NCI-H82 treated with DMSO at 0.1 percent for 48 hours (cell line): ENCODE results near the gene CNKSR2.

Source experiments
- DNase-seq: peaks from one replicate; lab custom pipeline; 2025; ENCODE audit not compliant: unreplicated experiment; lab: John Stamatoyannopoulos, UW

Gene CNKSR2

DNA sequence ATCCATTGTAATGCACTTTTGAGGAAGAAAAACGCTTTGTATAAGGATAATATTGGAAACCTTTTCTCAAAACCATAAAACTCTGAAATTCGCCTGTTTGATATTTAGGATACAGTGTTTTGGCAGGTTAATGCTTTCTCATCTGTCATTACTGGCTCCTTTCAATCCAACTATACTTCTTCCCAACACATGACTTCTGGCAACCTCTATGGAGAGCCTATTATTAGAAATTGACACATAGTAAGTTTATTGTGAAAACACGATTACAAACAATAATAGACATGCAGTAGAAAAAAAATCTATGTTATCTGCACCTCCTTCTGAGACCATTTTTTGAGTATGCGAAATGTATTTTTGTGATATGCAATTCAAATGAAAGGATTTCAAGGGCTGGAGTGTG, 288.5 kb downstream of the CNKSR2 start:
- DNase-seq, result no peak

GRCh38 chrX:21666252-21666651, 292.0 kb downstream of the CNKSR2 start:
- no peak for DNase-seq

DNA sequence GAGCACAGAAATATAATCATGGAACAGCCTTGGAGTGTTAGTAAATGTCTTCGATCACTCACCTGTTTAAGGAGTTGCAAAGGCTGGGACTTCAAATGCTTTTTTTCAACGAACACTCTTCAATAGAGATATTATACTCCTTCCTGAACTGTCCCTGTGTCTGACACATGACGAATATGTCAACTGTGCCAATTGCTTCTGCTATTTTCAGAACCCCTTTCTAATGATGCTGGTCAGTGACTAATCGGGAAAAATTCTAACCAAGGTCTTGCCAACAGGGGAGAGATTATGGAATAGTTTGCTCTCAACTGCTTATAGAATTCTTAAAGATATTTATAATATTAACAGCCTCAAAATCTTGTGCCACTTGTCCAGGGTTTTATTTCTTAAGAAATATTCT, 292.5 kb downstream of the CNKSR2 start:
- DNase-seq, result no peak

DNA sequence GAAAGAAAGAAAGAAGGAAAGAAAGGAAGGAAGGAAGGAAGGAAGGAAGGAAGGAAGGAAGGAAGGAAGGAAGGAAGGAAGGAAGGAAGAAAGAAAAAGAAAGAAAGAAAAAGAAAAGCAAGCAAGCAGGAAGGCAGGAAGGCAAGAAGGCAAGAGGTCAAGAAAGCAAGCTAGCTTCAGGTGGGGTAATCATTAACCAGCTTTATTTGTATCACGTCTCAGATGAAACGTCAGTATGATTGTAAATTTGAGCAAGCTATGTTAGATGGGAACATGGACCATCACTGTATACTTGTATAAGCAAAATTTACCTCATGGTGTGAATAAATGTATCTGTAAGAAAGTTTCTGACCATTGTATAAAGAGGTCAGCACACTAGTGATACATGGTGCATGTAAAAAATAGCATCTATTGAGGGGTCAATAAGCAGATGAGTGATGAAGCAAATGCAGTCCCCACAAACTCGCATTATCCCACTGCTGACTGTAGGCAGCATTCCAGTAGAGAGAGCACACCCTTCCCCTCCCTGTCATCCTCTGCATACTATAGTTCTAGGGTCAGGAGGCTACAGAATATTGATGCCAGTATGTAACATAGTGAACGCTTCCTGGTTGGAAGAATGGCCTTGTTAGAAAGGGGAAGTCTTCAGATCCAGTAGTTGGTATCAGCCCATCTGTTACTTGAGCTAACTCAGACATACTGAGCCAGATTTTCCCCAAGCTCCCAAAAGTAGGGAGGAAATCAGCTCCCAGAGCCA, 300.4 kb downstream of the CNKSR2 start:
- DNase-seq, result no peak

GRCh38 chrX:21675931-21676330, 301.7 kb downstream of the CNKSR2 start:
- DNase-seq, result no peak

DNA sequence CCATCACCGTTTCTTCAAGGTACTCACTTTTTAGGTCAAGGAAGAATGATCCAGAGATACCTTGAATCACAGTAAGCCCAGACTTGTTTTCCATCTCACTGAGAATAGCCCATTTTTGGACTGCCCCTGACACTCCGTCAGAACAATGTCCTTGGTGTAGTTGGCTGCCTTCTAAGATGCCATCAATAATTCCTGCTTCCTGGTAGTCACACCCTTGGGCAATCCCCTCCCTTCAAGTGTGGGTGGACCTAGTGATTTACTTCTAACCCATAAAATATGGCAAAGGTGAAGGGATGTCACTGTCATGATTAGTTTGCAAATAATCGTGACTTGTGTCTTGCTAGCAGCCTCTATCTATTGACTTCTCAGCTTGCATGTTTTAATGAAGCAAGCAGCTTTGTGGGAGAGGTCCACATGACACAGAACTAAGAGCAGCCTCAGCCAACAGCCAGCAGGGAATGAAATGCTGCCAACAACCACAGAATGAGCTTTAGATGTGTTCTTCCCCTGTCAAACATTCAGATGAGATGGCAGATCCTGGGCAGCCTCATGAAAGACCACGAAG, 303.9 kb downstream of the CNKSR2 start:
- no peak for DNase-seq

- DNase-seq, result no peak
These were observed 309.7 kb downstream of the CNKSR2 start for GRCh38 chrX:21683941-21684340.

DNA sequence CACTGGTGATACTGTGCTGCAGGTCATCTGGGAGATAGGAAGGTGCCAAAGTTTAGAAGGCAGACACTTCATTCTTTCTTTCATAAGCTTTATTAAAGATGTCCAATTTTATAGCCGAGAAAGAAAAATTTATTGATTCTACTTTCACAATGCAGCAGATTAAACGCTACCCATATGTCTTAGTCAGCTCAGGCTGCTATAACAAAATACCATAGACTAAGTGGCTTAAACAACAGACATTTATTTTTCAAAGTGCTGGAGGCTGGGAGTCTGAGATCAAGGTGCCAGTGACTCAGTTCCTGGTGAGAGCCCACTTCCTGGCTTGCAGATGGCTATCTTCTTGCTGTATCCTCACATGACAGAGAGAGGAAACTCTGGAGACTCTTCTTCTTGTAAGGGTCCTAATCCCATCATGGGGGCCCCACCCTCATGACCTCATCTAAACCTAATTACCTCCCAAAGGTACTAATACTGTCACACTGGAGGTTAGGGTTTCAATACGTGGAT, 317.3 kb downstream of the CNKSR2 start:
- no peak for DNase-seq

- no peak for DNase-seq
These were observed 324.1 kb downstream of the CNKSR2 start for GRCh38 chrX:21698272-21698671.

DNA sequence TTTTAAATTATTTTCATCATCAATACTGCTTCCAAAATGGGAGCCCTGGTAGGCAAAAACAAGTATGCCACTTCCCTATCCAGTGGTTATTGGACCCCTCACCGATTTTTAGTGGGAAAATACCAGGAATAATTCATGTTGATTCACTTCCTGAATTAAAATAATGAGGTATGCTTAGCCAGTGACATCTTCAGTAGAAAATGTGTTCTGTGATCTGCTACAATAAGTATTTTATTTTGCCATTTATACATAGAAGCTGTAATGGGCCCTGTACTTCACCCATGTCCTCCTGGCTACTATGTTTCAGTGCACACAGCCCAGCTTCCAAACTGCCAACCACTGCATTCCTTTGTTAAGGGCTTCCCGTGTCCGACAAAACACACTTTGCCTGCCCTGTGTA, 324.9 kb downstream of the CNKSR2 start:
- DNase-seq, result no peak

- DNase-seq, result no peak
These were observed 326.1 kb downstream of the CNKSR2 start for GRCh38 chrX:21700275-21700674.

DNA sequence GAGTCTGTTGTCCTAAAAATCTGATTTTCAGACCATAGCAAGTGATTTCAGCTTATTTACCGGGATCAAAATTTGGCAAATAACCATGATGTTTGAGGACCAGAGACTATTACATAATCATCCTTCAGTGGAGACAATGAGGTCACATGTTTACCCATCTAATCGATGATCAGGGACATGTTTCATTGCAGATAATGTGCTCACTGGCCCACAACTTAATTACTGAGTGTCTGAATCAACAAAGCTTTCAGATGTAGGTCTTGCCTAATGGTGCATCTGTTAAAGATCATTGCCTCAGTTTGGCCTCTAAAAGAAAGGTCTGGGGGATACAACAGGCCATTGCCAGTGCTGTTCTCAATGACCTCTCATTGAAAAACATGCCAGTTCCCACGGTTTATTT, 326.7 kb downstream of the CNKSR2 start:
- DNase-seq, result no peak

DNA sequence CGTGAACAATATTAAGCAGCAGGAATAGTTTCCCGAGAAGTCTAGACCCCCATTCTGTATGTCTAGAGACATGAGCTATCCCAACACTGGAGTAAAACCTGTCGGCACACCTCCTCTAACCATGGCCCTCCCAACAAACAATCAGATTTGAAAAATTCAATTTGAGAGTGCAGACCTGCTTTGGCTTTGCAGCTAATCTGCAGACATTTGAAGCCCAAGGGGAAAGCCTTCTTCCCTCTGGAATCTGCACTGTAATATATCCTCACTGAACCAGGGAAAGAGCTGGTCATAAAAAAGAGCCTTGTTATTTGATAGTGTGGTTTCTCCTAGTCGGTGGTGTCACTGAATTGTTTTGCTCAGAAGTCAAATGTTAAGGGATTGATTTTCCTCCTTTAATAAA, 328.5 kb downstream of the CNKSR2 start:
- no peak for DNase-seq
